Measurements from ENCODE around the gene EDIL3. TPM values are rescaled to one million over a fixed set of nuclear protein-coding genes. Genes with fewer than 3 reads are reported as not detected.

EDIL3 gene
- total and polyA plus RNA-seq, 2 donors from 2014 or later, result 5.2 to 32.8 TPM

- Histone ChIP-seq H3K9me3 (ENCODE audit: control insufficient read depth in 2 of 3, insufficient read depth in 1 of 3, low read length in 3 of 3) (no peaks in the 10 kb centered on the region), H3K36me3 (ENCODE audit: control insufficient read depth in 2 of 3, insufficient read depth in 3 of 3, low read length in 3 of 3) (no peaks in the 10 kb centered on the region), H3K27me3 (ENCODE audit: control insufficient read depth, insufficient read depth, low read length) (no peaks in the 10 kb centered on the region), H3K27ac (ENCODE audit: low read depth in 2 of 2, low read length in 2 of 2) (no peak overlapping the region), H3K4me1 (ENCODE audit: control insufficient read depth in 2 of 3, insufficient read depth in 2 of 3, low read depth in 1 of 3, low read length in 3 of 3) (no peaks in the 10 kb centered on the region), H3K9ac (ENCODE audit: low read length in 3 of 3) (no peak overlapping the region), H3K4me3 (ENCODE audit: low read length in 3 of 3) (no peak overlapping the region)
- DNase-seq (peak in 1 of 5 donors; percentile 4), FAIRE-seq (no peak)
- no peak for TF ChIP-seq CTCF (IDR thresholded peaks at IDR 0.05; ENCODE audit: borderline replicate concordance, extremely low read depth, insufficient read depth)
- intact Hi-C loops (cut with DNase I), result no loop called here
Observed at GRCh38 chr5:84259283-84260045, 125.2 kb downstream of the EDIL3 start.

GRCh38 chr5:84257061-84257460 lies 127.6 kb downstream of the EDIL3 start:
- Histone ChIP-seq H3K4me1 (ENCODE audit: control insufficient read depth in 2 of 3, insufficient read depth in 2 of 3, low read depth in 1 of 3, low read length in 3 of 3) (no peaks in the 10 kb centered on the region), H3K9ac (ENCODE audit: low read length in 3 of 3) (no peak overlapping the region), H3K27me3 (ENCODE audit: control insufficient read depth, insufficient read depth, low read length) (no peaks in the 10 kb centered on the region), H3K9me3 (ENCODE audit: control insufficient read depth in 2 of 3, insufficient read depth in 1 of 3, low read length in 3 of 3) (no peaks in the 10 kb centered on the region), H3K4me3 (ENCODE audit: low read length in 3 of 3) (no peak overlapping the region), H3K36me3 (ENCODE audit: control insufficient read depth in 2 of 3, insufficient read depth in 3 of 3, low read length in 3 of 3) (no peaks in the 10 kb centered on the region), H3K27ac (ENCODE audit: low read depth in 2 of 2, low read length in 2 of 2) (no peak overlapping the region)
- intact Hi-C loops (cut with DNase I), result no loop called here
- no peak for TF ChIP-seq CTCF (IDR thresholded peaks at IDR 0.05; ENCODE audit: borderline replicate concordance, extremely low read depth, insufficient read depth)
- FAIRE-seq (no peak), DNase-seq (no peak)

GRCh38 chr5:84255315-84255714 lies 129.4 kb downstream of the EDIL3 start:
- DNase-seq (peak in 1 of 5 donors; percentile 2), FAIRE-seq (no peak)
- H3K9ac ChIP-seq (ENCODE audit: low read length in 3 of 3), result no peak overlapping the region
- no peaks in the 10 kb centered on the region for H3K4me1 ChIP-seq (ENCODE audit: control insufficient read depth in 2 of 3, insufficient read depth in 2 of 3, low read depth in 1 of 3, low read length in 3 of 3)
- H3K27ac ChIP-seq (ENCODE audit: low read depth in 2 of 2, low read length in 2 of 2), result no peak overlapping the region
- no peaks in the 10 kb centered on the region for H3K27me3 ChIP-seq (ENCODE audit: control insufficient read depth, insufficient read depth, low read length)
- no peak for TF ChIP-seq CTCF (IDR thresholded peaks at IDR 0.05; ENCODE audit: borderline replicate concordance, extremely low read depth, insufficient read depth)
- no peaks in the 10 kb centered on the region for H3K9me3 ChIP-seq (ENCODE audit: control insufficient read depth in 2 of 3, insufficient read depth in 1 of 3, low read length in 3 of 3)
- intact Hi-C loops (cut with DNase I), result no loop called here
- no peak overlapping the region for H3K4me3 ChIP-seq (ENCODE audit: low read length in 3 of 3)
- no peaks in the 10 kb centered on the region for H3K36me3 ChIP-seq (ENCODE audit: control insufficient read depth in 2 of 3, insufficient read depth in 3 of 3, low read length in 3 of 3)

Measured in kidney (tissue), 14 donors.